GM15510 (cell line): ENCODE data around the gene USP13.

ENCODE experiments used
- POLR2A ChIP-seq: IDR thresholded peaks from 3 replicates; pipeline ENCODE4 v1.6.1; 2011; ENCODE audit warnings: borderline replicate concordance; ENCODE audit not compliant: insufficient read length; ENCODE audit errors: extremely low read depth

Gene USP13

DNA sequence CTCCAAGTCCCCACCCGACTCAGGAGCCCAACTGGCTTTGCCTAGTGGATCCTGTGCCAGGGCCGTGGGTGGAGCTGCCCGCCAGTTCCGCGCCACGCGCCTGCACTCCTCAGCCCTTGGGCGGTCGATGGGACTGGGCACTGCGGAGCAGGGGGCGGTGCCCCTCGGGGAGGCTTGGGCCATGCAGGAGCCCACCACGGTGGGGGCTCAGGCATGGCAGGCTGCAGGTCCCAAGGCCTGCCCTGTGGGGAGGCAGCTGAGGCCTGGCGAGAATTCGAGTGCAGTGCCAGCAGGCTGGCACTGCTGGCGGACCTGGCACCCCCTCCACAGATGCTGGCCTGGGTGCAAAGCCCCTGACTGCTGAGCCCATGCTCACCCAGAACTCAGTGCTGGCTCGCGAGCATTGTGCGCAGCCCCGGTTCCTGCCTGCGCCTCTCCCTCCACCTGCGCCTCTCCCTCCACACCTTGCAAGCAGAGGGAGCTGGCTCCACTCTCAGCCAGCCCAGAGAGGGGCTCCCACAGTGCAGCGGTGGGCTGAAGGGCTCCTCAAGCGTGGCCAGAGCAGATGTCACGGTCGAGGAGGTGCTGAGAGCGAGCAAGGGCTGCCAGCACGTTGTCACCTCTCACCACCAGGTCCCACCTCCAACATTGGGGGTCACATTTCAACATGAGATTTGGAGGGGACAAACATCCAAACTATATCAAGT lies 122.7 kb downstream of the USP13 start:
- no peak for TF ChIP-seq POLR2A

- TF ChIP-seq POLR2A: no peak
These were observed 136.2 kb downstream of the USP13 start for GRCh38 chr3:179788996-179789395.

DNA sequence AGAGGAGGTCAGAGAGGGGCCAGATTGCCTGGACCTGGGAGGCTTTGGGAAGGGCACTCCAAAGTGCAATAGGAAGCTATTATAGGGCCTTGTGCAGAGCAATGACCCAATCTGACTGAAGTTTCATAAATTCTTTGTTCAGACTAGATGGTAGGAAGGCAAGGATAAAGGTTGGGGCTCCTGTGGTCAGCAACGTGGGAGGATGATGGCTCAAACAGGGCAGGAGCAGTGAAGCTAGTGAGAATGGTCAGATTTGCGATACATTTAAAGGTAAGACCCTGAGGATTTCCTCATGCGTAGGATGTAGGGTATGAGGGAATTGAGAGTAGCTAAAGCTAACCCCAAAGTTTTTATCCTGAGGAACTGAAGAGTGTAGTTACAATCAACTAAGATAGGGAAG lies 139.0 kb downstream of the USP13 start:
- TF ChIP-seq POLR2A: no peak

GRCh38 chr3:179794355-179794754 lies 141.5 kb downstream of the USP13 start:
- no peak for TF ChIP-seq POLR2A

GRCh38 chr3:179796421-179796820 lies 143.6 kb downstream of the USP13 start:
- no peak for TF ChIP-seq POLR2A

GRCh38 chr3:179797192-179797591 lies 144.4 kb downstream of the USP13 start:
- no peak for TF ChIP-seq POLR2A

DNA sequence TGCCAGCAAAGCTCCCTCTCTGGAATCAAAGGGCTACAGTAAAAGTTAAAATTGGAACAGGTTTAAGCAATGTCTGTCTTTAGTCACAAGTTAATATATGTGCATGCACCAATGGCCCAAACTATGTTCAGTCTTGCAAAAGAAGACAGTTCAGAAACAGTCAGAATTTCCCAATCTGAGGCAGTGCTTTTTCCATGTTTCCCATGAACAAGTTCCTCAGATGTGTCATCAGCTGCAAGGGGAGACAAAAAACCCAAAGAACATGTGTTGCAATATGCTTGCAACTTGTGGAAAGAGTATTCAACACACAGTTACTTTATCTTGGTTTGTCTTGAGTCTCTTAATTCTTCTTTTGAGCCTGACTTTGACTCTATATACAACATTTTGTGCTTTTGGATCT lies 148.4 kb downstream of the USP13 start:
- TF ChIP-seq POLR2A: no peak

DNA sequence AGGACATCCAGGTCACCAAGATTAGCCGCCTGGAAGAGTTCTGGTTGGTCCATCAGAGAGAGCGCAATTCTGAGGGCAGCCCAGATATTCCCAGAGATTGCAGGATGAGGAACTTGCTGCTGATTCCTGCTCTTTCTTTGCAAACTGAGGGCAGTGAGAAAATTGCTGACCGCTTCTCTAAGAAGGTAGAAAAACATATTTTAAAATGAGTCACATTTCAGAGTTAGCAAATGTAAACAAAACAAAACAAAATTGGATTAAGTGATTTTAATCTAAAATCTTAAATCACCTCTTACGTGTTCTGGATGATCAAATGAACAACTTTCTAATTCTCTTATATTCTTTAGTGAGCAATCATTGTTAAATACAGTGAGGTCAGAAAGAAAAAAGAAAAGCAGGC lies 149.0 kb downstream of the USP13 start:
- no peak for TF ChIP-seq POLR2A

DNA sequence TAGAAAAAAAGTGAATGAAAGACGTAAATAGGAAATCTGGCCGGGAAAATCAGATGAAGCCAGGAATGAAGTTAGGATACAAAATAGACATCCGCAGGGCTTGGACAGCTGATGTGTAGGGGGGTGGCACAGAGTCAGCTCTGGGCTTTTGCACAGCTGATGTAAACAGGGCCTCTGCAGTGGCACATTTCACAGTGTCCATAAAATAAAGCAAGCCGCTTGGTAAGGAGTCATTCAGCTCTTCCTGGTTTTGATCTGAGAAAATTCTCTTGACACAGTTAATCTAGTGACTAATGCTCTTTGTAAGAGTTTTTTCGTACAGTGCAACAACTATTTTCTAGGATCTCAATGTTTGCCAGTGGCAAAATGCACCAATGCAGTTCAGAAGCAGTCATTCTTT lies 153.3 kb downstream of the USP13 start:
- no peak for TF ChIP-seq POLR2A

DNA sequence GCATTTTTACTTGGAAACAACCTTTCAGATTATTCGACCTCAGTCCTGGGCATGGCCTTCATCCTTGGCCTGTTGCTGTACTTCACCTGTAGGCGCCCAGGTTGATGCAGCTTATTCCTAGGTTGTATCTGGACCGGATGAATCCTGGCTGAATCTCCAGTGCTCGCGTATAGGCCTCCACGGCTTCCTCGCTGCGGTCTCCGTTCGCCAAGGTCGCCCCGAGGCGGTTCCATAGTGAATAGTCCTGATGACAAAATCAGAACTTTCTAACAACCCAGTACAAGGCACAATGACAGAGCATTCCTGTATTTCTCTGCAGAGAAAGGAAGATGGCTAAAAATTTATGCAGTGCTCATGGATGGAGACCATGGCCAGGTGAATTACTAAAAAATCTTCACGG lies 154.7 kb downstream of the USP13 start:
- TF ChIP-seq POLR2A: no peak

- no peak for TF ChIP-seq POLR2A
These were observed 156.8 kb downstream of the USP13 start for GRCh38 chr3:179809639-179810038.

DNA sequence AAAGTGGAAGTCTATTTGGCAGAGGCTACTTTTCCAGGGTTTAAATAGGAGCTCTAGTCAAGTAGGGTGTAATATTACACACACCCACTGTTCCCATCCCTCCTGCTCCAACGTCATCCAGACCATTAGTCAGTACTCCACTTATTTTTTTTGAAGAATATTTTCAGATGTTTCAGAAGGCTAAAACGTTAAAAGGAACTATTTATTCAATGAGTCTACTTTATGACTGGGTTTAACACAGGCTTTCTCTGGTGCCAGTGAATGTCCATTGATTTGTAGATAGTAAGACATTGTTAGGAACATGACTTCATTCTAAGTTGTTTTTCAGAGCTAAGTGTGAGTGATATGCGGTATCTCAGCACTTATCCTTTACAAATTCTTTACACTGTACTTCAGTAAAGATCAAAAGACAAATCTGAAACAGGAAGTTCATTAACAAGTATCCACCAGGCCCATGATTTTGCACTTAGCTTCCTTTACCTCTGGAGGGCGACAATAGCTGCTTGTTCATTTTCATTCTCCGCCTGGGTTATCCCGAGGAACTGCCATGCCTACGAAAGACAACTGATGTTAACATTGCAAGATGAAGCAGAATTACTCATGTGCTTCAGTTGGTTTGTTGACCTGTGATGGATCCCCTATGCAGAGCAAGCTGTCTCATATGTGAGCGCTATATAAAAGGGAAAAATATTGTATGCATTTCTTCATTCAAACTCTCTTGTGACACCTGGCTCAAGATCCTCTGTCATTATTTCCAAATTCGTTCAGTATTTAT lies 158.7 kb downstream of the USP13 start:
- no peak for TF ChIP-seq POLR2A

GRCh38 chr3:179812096-179812382 lies 159.2 kb downstream of the USP13 start:
- no peak for TF ChIP-seq POLR2A

- TF ChIP-seq POLR2A: no peak
These were observed 166.5 kb downstream of the USP13 start for GRCh38 chr3:179819379-179819778.

- no peak for TF ChIP-seq POLR2A
These were observed 169.5 kb downstream of the USP13 start for GRCh38 chr3:179822296-179822695.

DNA sequence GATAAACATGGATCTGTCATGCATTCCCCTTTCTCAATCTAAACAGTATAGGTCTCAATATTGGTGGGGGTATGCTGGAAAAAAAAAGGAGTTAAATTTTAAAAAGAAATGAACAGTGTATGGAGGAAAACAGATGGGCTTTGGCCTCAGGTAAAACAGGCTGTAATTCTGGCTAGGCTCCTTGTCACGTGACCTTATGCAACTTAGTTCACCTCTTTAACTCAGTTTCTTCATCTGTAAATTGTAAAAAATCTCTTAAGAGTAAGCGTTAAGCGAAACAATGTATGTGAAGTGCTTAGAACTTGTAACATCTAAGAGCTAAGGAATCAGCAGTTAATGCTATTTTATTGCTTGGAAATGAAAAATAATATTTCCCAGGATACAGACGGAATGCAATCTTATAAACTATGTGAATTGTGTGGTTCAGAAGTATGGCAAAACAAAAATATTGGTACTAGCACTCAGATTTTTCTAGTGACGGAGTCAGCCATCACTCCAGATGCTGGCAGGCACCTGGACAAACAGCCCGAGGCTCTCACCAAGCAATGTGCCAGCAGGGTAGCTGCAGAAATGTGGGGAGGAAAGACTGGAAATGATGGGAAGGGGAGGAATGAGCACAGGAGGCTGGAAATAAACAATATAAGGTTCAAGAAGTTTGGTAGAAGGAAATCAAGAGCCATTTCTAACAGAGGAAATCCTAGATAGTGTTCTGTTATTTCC lies 172.8 kb downstream of the USP13 start:
- no peak for TF ChIP-seq POLR2A
